Peyer's patch (tissue), 4 donors: Measurements from ENCODE around the gene LMBR1. TPM values are rescaled to one million over a fixed set of nuclear protein-coding genes. Genes with fewer than 3 reads are reported as not detected.

ENCODE experiments used
- DNase-seq, 3 donors: peaks; one replicate each; pipeline ENCODE4 v3.0.0-alpha.2; 2017 to 2019
- H3K27ac ChIP-seq, 4 donors: fragments of 200-600 bp; sonication (generic); one replicate each; pipeline ENCODE4 v1.5.1; 2016 to 2019
- H3K27me3 ChIP-seq, 2 donors: fragments of 200-600 bp; sonication (generic); one replicate each; pipeline ENCODE4 v1.5.1; 2019
- H3K36me3 ChIP-seq, 3 donors: fragments of 200-600 bp; sonication (generic); one replicate each; pipeline ENCODE4 v1.5.1; 2016 to 2019
- H3K4me1 ChIP-seq, 4 donors: fragments of 200-600 bp; sonication (generic); one replicate each; pipeline ENCODE4 v1.5.1; 2016 to 2019
- H3K4me3 ChIP-seq, 4 donors: fragments of 200-600 bp; sonication (generic); 1 replicate in 3 of 4; 2 replicates in 1 of 4; pipeline ENCODE4 v1.5.1; 2016 to 2019; ENCODE audit warnings: mild to moderate bottlenecking in 1 of 4
- H3K9me3 ChIP-seq, 4 donors: fragments of 200-600 bp; sonication (generic); one replicate each; pipeline ENCODE4 v1.5.1; 2016 to 2019; ENCODE audit warnings: mild to moderate bottlenecking in 1 of 4
- POLR2A ChIP-seq, 2 donors: fragments of 450-650 bp; IDR thresholded peaks; one replicate each; pipeline ENCODE4 v1.5.1; 2017; ENCODE audit warnings: antibody characterized with exemption in 2 of 2, mild to moderate bottlenecking in 2 of 2, moderate library complexity in 2 of 2
- total RNA-seq, 4 donors: library from RNA; depleted of rRNA; stranded (reverse); fragments of >200 nt; gene quantifications; one replicate each; pipeline ENCODE4 v1.1.0, GENCODE V29; 2016
- TF ChIP-seq, protein P1 (sequence below), 6 experiments: fragments of 450-650 bp in 4 of 6; fragments of 200-600 bp in 2 of 6; sonication (generic) in 1 of 6; IDR thresholded peaks; one replicate each; pipeline ENCODE4 v1.5.1; 2017 to 2019; ENCODE audit warnings: antibody characterized with exemption in 6 of 6, mild to moderate bottlenecking in 3 of 6, moderate library complexity in 1 of 6

Gene LMBR1
- total RNA-seq, 4 donors from 2014 or later = 30.5 to 69.3 (median 62.8) TPM

DNA sequence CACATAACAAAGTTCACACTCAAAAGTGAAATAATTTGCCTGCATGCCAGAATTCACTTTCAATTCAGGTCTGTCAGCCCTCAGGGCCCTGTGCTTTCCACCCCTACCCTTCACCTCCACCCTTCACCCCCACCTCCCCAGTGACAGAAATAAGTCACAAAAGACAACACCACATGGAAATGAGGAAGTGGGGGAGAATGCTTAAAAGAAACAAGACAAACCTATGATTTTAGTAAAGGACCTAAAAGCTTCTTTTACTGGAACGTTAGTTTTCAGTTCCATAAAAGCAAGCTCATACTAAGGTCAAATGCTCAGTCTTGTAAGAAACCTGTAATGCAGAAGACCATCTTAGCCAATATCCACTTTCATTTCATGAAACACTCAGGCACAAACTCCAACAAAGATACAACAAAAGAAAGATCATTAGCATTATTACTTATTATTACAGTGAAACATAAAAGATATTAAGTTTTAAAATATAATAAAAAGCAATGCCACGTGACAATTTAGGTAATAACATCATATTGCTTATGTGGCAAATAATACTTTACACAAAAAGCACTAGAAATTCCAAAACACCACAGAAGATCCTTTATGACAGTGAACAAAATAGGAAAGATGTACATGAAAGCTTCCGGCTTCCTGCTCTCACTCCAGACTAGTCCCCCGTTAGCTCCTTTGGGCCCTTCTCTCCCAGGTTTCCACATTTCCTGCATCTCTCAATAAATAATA, 112.1 kb downstream of the LMBR1 start:
- Histone ChIP-seq H3K27ac (no peak overlapping the region), H3K27me3 (no peaks in the 10 kb centered on the region), H3K36me3 (no peaks in the 10 kb centered on the region), H3K9me3 (no peaks in the 10 kb centered on the region), H3K4me3 (no peak overlapping the region), H3K4me1 (no peaks in the 10 kb centered on the region)
- DNase-seq = peak in 1 of 3 donors; percentile 19
- TF ChIP-seq, protein P1, sequence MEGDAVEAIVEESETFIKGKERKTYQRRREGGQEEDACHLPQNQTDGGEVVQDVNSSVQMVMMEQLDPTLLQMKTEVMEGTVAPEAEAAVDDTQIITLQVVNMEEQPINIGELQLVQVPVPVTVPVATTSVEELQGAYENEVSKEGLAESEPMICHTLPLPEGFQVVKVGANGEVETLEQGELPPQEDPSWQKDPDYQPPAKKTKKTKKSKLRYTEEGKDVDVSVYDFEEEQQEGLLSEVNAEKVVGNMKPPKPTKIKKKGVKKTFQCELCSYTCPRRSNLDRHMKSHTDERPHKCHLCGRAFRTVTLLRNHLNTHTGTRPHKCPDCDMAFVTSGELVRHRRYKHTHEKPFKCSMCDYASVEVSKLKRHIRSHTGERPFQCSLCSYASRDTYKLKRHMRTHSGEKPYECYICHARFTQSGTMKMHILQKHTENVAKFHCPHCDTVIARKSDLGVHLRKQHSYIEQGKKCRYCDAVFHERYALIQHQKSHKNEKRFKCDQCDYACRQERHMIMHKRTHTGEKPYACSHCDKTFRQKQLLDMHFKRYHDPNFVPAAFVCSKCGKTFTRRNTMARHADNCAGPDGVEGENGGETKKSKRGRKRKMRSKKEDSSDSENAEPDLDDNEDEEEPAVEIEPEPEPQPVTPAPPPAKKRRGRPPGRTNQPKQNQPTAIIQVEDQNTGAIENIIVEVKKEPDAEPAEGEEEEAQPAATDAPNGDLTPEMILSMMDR (IDR thresholded peaks at IDR 0.05) = no peak
- no peak for TF ChIP-seq POLR2A (IDR thresholded peaks at IDR 0.05)

DNA sequence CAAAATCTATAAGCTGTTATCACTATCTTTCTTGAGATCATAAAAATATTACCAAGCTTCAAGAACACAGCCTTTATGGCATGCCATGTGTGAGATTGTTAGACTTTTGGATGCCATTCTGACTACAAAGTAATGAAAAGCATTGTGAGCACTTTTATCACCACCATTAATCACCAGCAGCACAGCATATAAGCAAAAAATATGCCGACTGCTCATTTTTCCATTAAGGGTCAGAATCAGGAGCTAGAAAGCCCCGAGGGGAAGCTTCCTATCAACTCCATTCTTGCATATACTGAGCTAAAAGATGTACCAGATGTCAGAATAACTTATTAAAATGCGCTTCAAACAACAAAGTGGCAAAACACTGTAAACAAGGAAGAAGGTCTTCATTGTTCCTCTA, 114.3 kb downstream of the LMBR1 start:
- no peak for DNase-seq
- no peaks in the 10 kb centered on the region for H3K27me3 ChIP-seq

DNA sequence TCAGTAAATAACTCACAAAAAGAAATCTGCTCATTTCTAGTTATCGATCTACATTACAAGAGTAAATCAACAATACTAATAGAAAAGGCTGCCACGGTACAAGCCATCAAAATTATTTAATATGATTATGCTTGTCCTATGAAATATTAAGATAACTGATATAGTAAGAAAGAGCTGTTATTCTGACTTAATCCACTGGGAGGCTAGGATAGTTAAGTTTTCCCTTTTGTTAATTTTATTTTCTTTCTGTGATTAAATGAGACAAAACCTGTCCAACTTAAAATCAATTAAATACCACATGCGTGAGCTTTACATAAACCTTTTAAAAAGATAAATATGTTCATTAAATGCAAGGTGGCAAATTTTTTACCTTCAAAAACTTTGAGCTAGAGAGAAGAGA, 114.8 kb downstream of the LMBR1 start:
- no peaks in the 10 kb centered on the region for H3K4me1 ChIP-seq
- H3K27ac ChIP-seq = no peak overlapping the region
- no peaks in the 10 kb centered on the region for H3K9me3 ChIP-seq
- no peaks in the 10 kb centered on the region for H3K27me3 ChIP-seq
- no peak for TF ChIP-seq POLR2A (IDR thresholded peaks at IDR 0.05)
- TF ChIP-seq, protein P1 (IDR thresholded peaks at IDR 0.05) = peak in 1 of 6 experiments; percentile 11
- no peak overlapping the region for H3K4me3 ChIP-seq
- no peaks in the 10 kb centered on the region for H3K36me3 ChIP-seq
- no peak for DNase-seq

More for the DNA sequence above, 114.3 kb downstream of the LMBR1 start:
- H3K4me1 ChIP-seq = no peaks in the 10 kb centered on the region
- TF ChIP-seq POLR2A (IDR thresholded peaks at IDR 0.05) = no peak
- no peaks in the 10 kb centered on the region for H3K9me3 ChIP-seq
- no peaks in the 10 kb centered on the region for H3K36me3 ChIP-seq
- H3K27ac ChIP-seq = no peak overlapping the region
- H3K4me3 ChIP-seq = no peak overlapping the region

DNA sequence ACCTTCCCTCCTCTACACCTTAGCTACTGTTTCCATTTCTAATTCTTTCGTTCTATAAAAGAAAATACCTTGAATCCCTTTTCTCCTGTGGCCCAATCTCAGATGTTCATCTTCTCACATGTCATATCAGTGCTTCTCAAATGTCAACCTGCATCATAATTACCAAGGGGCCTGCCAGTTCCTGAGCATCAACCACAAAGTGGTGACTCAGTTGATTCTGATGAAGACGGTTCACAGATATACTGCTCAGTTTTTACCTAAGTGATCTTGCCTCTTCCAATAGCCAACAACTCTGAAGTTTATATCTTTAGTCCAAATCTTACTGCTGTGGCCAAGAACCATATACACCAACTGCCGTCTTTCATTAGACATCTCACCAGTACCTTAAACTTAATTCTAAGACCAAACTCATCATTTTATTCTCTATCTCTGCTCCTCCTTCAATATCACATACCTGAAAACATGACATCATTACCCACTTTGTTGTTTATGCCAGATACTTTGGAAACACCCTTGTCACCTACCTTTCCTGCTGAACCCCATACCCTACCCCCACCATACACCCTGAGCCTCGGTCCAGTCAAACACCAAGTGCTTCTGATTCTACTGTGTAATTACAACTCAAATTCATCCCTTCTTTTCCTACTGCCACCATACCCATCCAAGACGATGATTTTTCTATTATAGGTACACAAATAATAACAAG, 115.5 kb downstream of the LMBR1 start:
- no peaks in the 10 kb centered on the region for H3K4me1 ChIP-seq
- H3K36me3 ChIP-seq = no peaks in the 10 kb centered on the region
- no peak for DNase-seq
- no peaks in the 10 kb centered on the region for H3K9me3 ChIP-seq
- no peaks in the 10 kb centered on the region for H3K27me3 ChIP-seq
- no peak overlapping the region for H3K4me3 ChIP-seq
- no peak overlapping the region for H3K27ac ChIP-seq
- no peak for TF ChIP-seq POLR2A (IDR thresholded peaks at IDR 0.05)
- TF ChIP-seq, protein P1 (IDR thresholded peaks at IDR 0.05) = no peak

DNA sequence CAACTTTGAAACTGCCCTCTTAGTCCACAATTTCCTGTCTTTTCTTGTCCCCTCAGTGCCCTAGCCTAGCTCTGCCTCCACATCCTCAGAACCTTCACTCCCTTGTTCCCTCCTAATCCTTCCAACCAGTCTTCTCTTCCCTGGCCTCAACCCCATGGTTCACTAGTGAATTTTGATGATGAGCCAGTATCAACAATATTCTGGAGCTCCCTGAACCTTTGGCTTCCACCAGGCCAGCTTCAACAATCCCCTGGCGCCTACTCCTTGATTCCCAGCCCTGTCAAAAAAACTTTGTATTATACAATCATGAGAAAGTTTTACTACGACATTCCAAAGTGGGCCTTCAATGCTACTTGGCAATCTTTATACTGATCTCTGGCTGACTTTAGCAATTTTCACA, 116.5 kb downstream of the LMBR1 start:
- no peaks in the 10 kb centered on the region for H3K9me3 ChIP-seq
- H3K4me1 ChIP-seq = no peaks in the 10 kb centered on the region
- H3K27me3 ChIP-seq = no peaks in the 10 kb centered on the region
- TF ChIP-seq, protein P1 (IDR thresholded peaks at IDR 0.05) = no peak
- no peak for TF ChIP-seq POLR2A (IDR thresholded peaks at IDR 0.05)
- no peak for DNase-seq
- no peak overlapping the region for H3K4me3 ChIP-seq
- no peaks in the 10 kb centered on the region for H3K36me3 ChIP-seq
- H3K27ac ChIP-seq = no peak overlapping the region

DNA sequence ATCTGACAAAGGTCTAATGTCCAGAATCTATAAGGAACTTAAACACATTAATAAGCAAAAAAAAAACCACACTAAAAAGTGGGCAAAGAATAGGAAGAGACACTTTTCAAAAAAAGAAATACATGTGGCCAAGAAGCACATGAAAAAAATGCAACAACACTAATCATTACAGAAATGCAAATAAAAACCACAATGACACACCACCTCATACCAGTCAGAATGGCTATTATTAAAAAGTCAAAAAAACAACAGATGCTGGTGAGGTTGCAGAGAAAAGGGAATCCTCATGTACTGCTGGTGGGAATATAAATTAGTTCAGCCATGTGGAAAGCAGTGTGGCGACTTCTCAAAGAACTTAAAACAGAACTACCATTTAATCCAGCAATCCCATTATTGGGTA, 119.0 kb downstream of the LMBR1 start:
- Histone ChIP-seq H3K4me3 (no peak overlapping the region), H3K27ac (no peak overlapping the region), H3K27me3 (no peaks in the 10 kb centered on the region), H3K36me3 (no peaks in the 10 kb centered on the region), H3K9me3 (no peaks in the 10 kb centered on the region), H3K4me1 (no peaks in the 10 kb centered on the region)
- no peak for TF ChIP-seq POLR2A (IDR thresholded peaks at IDR 0.05)
- TF ChIP-seq, protein P1 (IDR thresholded peaks at IDR 0.05) = no peak
- no peak for DNase-seq
